B cell (primary cell): ENCODE measurements around the gene MYOZ2. TPM values are rescaled to one million over a fixed set of nuclear protein-coding genes. Genes with fewer than 3 reads are reported as not detected.
"Not testable (repeated sequence)": the region's sequence is repeated elsewhere in the genome, so short reads cannot be mapped to it uniquely, and the experiment has no call there.

Experiments
- ATAC-seq: fragments of 200-7000 bp; cut with Tn5 transposase; one replicate; pipeline ENCODE4 v1.10.0; 2021; ENCODE audit warnings: low read depth, mild to moderate bottlenecking, moderate number of reproducible peaks, moderate library complexity
- CTCF ChIA-PET: fragments of 350-600 bp; sonication (Branson Sonifier 250); formaldehyde crosslinking; loops from one replicate; lab custom pipeline; 2021; ENCODE audit warnings: antibody characterized with exemption, inconsistent platforms; lab: Charles Lee
- POLR2A ChIA-PET: fragments of 350-600 bp; sonication (Branson Sonifier 250); formaldehyde crosslinking; loops from one replicate; lab custom pipeline; 2021; ENCODE audit warnings: antibody characterized with exemption; lab: Charles Lee
- DNase-seq: peaks from one replicate; pipeline ENCODE4 v3.0.0; 2013
- H2AFZ ChIP-seq: 2 replicates; pipeline ENCODE4 v1.6.1; 2012; ENCODE audit warnings: mild to moderate bottlenecking, low read depth, low read length; ENCODE audit not compliant: insufficient read depth, poor library complexity, severe bottlenecking
- H3K27ac ChIP-seq, 2 donors: 1 replicate in 1 of 2; 2 replicates in 1 of 2; pipeline ENCODE4 v1.5.1; 2012 to 2013; ENCODE audit warnings: low read length in 2 of 2, mild to moderate bottlenecking in 2 of 2, moderate library complexity in 1 of 2
- H3K27me3 ChIP-seq, 4 experiments: fragments of 200-600 bp in 1 of 4; sonication (generic) in 1 of 4; replicated peaks in 1 of 4; 1 replicate in 2 of 4; 2 replicates in 2 of 4; pipeline versions ENCODE4 v1.6.1 to v1.7.0; 2013 to 2016; ENCODE audit warnings: low read length in 3 of 4, mild to moderate bottlenecking in 2 of 4, mixed read lengths in 1 of 4, moderate library complexity in 1 of 4; ENCODE audit not compliant: insufficient read depth in 4 of 4, control insufficient read depth in 3 of 4; ENCODE audit errors: control extremely low read depth in 1 of 4
- H3K36me3 ChIP-seq, 2 experiments: replicated peaks in 1 of 2; 1 replicate in 1 of 2; 2 replicates in 1 of 2; pipeline versions ENCODE4 v1.6.1 to v1.7.1; 2013; ENCODE audit warnings: low read length in 1 of 2; ENCODE audit not compliant: insufficient read depth in 2 of 2, control insufficient read depth in 1 of 2; ENCODE audit errors: control extremely low read depth in 1 of 2, extremely low read depth in 1 of 2
- H3K4me1 ChIP-seq, 2 donors: fragments of 200-600 bp in 1 of 2; sonication (generic) in 1 of 2; 1 replicate in 1 of 2; 2 replicates in 1 of 2; pipeline versions ENCODE4 v1.5.1 to v1.6.1; 2013 to 2017; ENCODE audit warnings: low read length in 2 of 2; ENCODE audit not compliant: control insufficient read depth in 2 of 2, insufficient read depth in 2 of 2
- H3K4me2 ChIP-seq: replicated peaks from 2 replicates; pipeline ENCODE3; 2012; ENCODE audit warnings: mild to moderate bottlenecking, low read depth, low read length; ENCODE audit not compliant: poor library complexity, severe bottlenecking
- H3K4me3 ChIP-seq, 5 experiments: fragments of 200-600 bp in 1 of 5; sonication (generic) in 1 of 5; 1 replicate in 3 of 5; 2 replicates in 2 of 5; pipeline versions ENCODE4 v1.5.1 to v1.7.0; 2011 to 2016; ENCODE audit warnings: low read length in 4 of 5, mild to moderate bottlenecking in 4 of 5, low read depth in 2 of 5, control low read depth in 1 of 5, moderate library complexity in 1 of 5; ENCODE audit not compliant: insufficient read depth in 1 of 5; ENCODE audit errors: control extremely low read depth in 1 of 5, extremely low read depth in 1 of 5
- H3K79me2 ChIP-seq: fragments of 200-600 bp; sonication (generic); one replicate; pipeline ENCODE4 v1.6.0; 2016; ENCODE audit warnings: low read length; ENCODE audit not compliant: control insufficient read depth, insufficient read depth
- H3K9ac ChIP-seq: fragments of 200-600 bp; sonication (generic); 2 replicates; pipeline ENCODE4 v1.6.1; 2017; ENCODE audit warnings: mild to moderate bottlenecking, low read length, moderate library complexity
- H3K9me3 ChIP-seq, 3 donors: one replicate each; pipeline versions ENCODE4 v1.6.1 to v1.7.1; 2013; ENCODE audit warnings: low read length in 2 of 3; ENCODE audit not compliant: control insufficient read depth in 2 of 3, insufficient read depth in 1 of 3; ENCODE audit errors: control extremely low read depth in 1 of 3
- H4K20me1 ChIP-seq: 2 replicates; pipeline ENCODE4 v1.6.0; 2012; ENCODE audit warnings: mild to moderate bottlenecking, low read length; ENCODE audit not compliant: insufficient read depth, control insufficient read depth, poor library complexity, severe bottlenecking
- H3K27ac Mint-ChIP-seq: one replicate; pipeline ENCODE4 v1.8.0; 2021; ENCODE audit warnings: mixed read lengths
- H3K27me3 Mint-ChIP-seq: one replicate; pipeline ENCODE4 v1.8.0; 2021; ENCODE audit warnings: mixed read lengths
- H3K4me1 Mint-ChIP-seq: one replicate; pipeline ENCODE4 v1.8.0; 2021; ENCODE audit warnings: mixed read lengths
- H3K4me3 Mint-ChIP-seq: one replicate; pipeline ENCODE4 v1.8.0; 2021; ENCODE audit warnings: mixed read lengths
- H3K9me3 Mint-ChIP-seq: one replicate; pipeline ENCODE4 v1.8.0; 2022; ENCODE audit warnings: mixed read lengths; ENCODE audit not compliant: insufficient read depth
- EZH2 ChIP-seq: IDR thresholded peaks from 2 replicates; pipeline ENCODE4 v1.6.1; 2012; ENCODE audit warnings: borderline replicate concordance, low read depth, mild to moderate bottlenecking, moderate library complexity, low read length; ENCODE audit not compliant: insufficient read depth, poor library complexity, severe bottlenecking
- WGBS: methylation state at CpG from one replicate; pipeline ENCODE4 v1.1.5; 2013; ENCODE audit warnings: missing lambda C conversion rate; ENCODE audit not compliant: insufficient coverage; 5-methylcytosine and 5-hydroxymethylcytosine counted together
- intact Hi-C: fragments of 100-400 bp; cut with micrococcal nuclease; formaldehyde crosslinking; loops from one replicate; pipeline ENCODE4 v1.10.0; 2022
- polyA plus RNA-seq: library from polyadenylated mRNA; depleted of rRNA; stranded (reverse); fragments of >200 nt; gene quantifications from 2 replicates; pipeline ENCODE4 v1.2.3, GENCODE V29; 2012
- total RNA-seq, 2 donors: library from RNA; stranded (reverse); fragments of 120-200 nt in 1 of 2; gene quantifications; 1 replicate in 1 of 2; 2 replicates in 1 of 2; pipeline versions ENCODE4 v1.2.3 to v1.2.4, GENCODE V29; 2013 to 2022
- TF ChIP-seq, protein P1 (sequence below): fragments of 200-600 bp; IDR thresholded peaks from one replicate; pipeline ENCODE4 v1.8.0; 2022; ENCODE audit warnings: antibody characterized with exemption, mild to moderate bottlenecking

MYOZ2 gene
- total and polyA plus RNA-seq, 2 donors (not counting 1 experiment from before 2014, with no cell fraction given), result not detected

DNA sequence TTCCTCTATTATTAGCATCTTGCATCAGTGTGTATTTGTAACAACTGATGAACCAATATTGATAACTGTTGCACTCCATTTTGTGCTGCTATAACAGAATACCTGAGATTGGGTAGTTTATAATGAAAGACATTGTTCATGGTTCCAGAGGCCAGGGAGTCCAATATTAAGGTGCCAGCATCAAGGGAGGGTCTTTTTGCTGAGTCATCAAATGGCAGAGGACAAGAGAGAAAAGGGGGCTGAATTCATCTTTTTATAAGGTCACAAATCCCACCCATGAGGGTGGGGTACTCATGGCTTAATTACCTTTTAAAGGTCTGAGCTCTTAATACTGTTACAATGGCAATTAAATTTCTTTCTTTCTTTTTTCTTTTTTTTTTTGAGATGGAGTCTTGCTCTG is 7.2 kb downstream of the MYOZ2 start:
- no peaks in the 10 kb centered on the region for H4K20me1 ChIP-seq
- H3K27ac ChIP-seq, result no peak overlapping the region
- peak overlapping the region; percentile 74 for H3K27ac Mint-ChIP-seq
- intact Hi-C loops, result loop anchor here (5.0 kb wide), 2 partner anchors 46 to 69 kb away; partner anchors contain the start of gene USP53
- ChIA-PET POLR2A (interaction anchor here (0.6 kb wide), 1 partner anchor 367 kb away, joined by 3 read pairs; no protein-coding TSS in a partner anchor), CTCF (no interaction called here)
- no peaks in the 10 kb centered on the region for H3K27me3 Mint-ChIP-seq
- H3K9ac ChIP-seq, result no peak overlapping the region
- H3K79me2 ChIP-seq, result no peaks in the 10 kb centered on the region
- no peak for ATAC-seq
- no peak overlapping the region for H3K4me3 Mint-ChIP-seq
- peaks cover 2% of the 10 kb centered on the region for H3K9me3 Mint-ChIP-seq
- H3K4me1 ChIP-seq, result peaks cover 16 to 20% of the 10 kb centered on the region in 2 donors
- H3K36me3 ChIP-seq, result no peaks in the 10 kb centered on the region
- H3K4me2 ChIP-seq, result no peak overlapping the region
- DNase-seq, result no peak
- TF ChIP-seq, protein P1, sequence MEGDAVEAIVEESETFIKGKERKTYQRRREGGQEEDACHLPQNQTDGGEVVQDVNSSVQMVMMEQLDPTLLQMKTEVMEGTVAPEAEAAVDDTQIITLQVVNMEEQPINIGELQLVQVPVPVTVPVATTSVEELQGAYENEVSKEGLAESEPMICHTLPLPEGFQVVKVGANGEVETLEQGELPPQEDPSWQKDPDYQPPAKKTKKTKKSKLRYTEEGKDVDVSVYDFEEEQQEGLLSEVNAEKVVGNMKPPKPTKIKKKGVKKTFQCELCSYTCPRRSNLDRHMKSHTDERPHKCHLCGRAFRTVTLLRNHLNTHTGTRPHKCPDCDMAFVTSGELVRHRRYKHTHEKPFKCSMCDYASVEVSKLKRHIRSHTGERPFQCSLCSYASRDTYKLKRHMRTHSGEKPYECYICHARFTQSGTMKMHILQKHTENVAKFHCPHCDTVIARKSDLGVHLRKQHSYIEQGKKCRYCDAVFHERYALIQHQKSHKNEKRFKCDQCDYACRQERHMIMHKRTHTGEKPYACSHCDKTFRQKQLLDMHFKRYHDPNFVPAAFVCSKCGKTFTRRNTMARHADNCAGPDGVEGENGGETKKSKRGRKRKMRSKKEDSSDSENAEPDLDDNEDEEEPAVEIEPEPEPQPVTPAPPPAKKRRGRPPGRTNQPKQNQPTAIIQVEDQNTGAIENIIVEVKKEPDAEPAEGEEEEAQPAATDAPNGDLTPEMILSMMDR, result no peak
- TF ChIP-seq EZH2, result no peak
- no peaks in the 10 kb centered on the region for H3K27me3 ChIP-seq
- peaks cover 33% of the 10 kb centered on the region for H3K4me1 Mint-ChIP-seq
- H3K9me3 ChIP-seq, result no peaks in the 10 kb centered on the region
- H2AFZ ChIP-seq, result no peak overlapping the region
- no peak overlapping the region for H3K4me3 ChIP-seq

DNA sequence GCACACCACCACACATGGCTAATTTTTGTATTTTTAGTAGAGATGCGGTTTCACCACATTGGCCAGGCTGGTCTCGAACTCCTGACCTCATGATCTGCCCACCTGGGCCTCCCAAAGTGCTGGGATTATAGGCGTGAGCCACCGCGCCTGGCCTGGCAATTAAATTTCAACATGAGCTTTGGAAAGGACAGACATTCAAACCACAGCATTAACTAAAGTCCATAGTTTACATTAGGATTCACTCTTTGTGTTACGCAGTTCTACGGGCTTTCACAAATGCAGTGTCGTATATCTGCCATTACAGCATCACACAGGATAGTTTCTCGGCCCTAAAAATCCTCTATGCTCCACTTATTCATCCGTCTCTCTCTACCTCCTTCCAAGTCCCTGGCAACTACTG is 7.7 kb downstream of the MYOZ2 start:
- DNase-seq, CTCF ChIA-PET, POLR2A ChIA-PET, H3K36me3 ChIP-seq, H4K20me1 ChIP-seq, H3K27ac Mint-ChIP-seq, H3K27ac ChIP-seq, H3K79me2 ChIP-seq, H3K4me2 ChIP-seq, H2AFZ ChIP-seq, H3K27me3 Mint-ChIP-seq, ATAC-seq, H3K4me3 Mint-ChIP-seq, H3K4me3 ChIP-seq, H3K9ac ChIP-seq, H3K9me3 ChIP-seq, H3K27me3 ChIP-seq, H3K9me3 Mint-ChIP-seq: not testable (repeated sequence)
- WGBS, result 97% methylated on average over 8 of the region's 10 CpGs
- H3K4me1 ChIP-seq, result peaks cover 16 to 20% of the 10 kb centered on the region in 2 donors
- peaks cover 30% of the 10 kb centered on the region for H3K4me1 Mint-ChIP-seq
- intact Hi-C loops, result loop anchor here (5.0 kb wide), 2 partner anchors 46 to 69 kb away; partner anchors contain the start of gene USP53
